Measurements from ENCODE around the gene EEF1AKMT2. TPM values are rescaled to one million over a fixed set of nuclear protein-coding genes. Genes with fewer than 3 reads are reported as not detected.

EEF1AKMT2 gene
- total and polyA plus RNA-seq, 2 of the 13 experiments (the other 11 are each of a cell fraction or from before 2014, with no cell fraction given): 11.3 to 19.3 TPM

GRCh38 chr10:124743191-124744101 lies 48.2 kb downstream of the EEF1AKMT2 start (continued):
- TF ChIP-seq MAZ (IDR thresholded peaks at IDR 0.05; ENCODE audit: borderline replicate concordance, low read depth, low read length) (no peak), MAZ (CRISPR knock-in tag; IDR thresholded peaks at IDR 0.05; ENCODE audit: low read depth) (no peak), NFKB2 (CRISPR knock-in tag; IDR thresholded peaks at IDR 0.05; ENCODE audit: borderline replicate concordance) (no peak), TAF15 (IDR thresholded peaks at IDR 0.05; ENCODE audit: low read depth, low read length, poor library complexity, severe bottlenecking) (no peak), HMGXB4 (CRISPR knock-in tag; IDR thresholded peaks at IDR 0.05; ENCODE audit: borderline replicate concordance in 1 of 2, low read depth in 1 of 2) (0 out of 4 replicates have a peak, but pooled peaks of 1 of the 2 experiments have one; percentile 37), RFXAP (CRISPR knock-in tag; IDR thresholded peaks at IDR 0.05; ENCODE audit: borderline replicate concordance) (no peak), ZNF674 (CRISPR knock-in tag; IDR thresholded peaks at IDR 0.05; ENCODE audit: low read depth) (no peak), RAD51 (IDR thresholded peaks at IDR 0.05; ENCODE audit: borderline replicate concordance) (no peak), ZFX (CRISPR knock-in tag; IDR thresholded peaks at IDR 0.05; ENCODE audit: low read depth) (peak; percentile 14; the same call in 1 of the 2 replicates), ZFP36L2 (CRISPR knock-in tag; IDR thresholded peaks at IDR 0.05) (no peak), NFATC3 (CRISPR knock-in tag; IDR thresholded peaks at IDR 0.05) (no peak), REL (CRISPR knock-in tag; conservative IDR thresholded peaks at IDR 0.05) (no peak), PRDM15 (CRISPR knock-in tag; IDR thresholded peaks at IDR 0.05) (no peak), ZNF549 (CRISPR knock-in tag; IDR thresholded peaks at IDR 0.05) (no peak), ZNF274 (CRISPR knock-in tag; IDR thresholded peaks at IDR 0.05) (no peak), RAD21 (CRISPR knock-in tag; IDR thresholded peaks at IDR 0.05) (no peak), BRCA1 (CRISPR knock-in tag; IDR thresholded peaks at IDR 0.05) (no peak), ESRRA (CRISPR knock-in tag; IDR thresholded peaks at IDR 0.05; ENCODE audit: low read depth) (no peak), TP53 (CRISPR knock-in tag; conservative IDR thresholded peaks at IDR 0.05) (no peak), TERF1 (CRISPR knock-in tag; IDR thresholded peaks at IDR 0.05) (no peak)
- TF ChIP-seq, protein P1, sequence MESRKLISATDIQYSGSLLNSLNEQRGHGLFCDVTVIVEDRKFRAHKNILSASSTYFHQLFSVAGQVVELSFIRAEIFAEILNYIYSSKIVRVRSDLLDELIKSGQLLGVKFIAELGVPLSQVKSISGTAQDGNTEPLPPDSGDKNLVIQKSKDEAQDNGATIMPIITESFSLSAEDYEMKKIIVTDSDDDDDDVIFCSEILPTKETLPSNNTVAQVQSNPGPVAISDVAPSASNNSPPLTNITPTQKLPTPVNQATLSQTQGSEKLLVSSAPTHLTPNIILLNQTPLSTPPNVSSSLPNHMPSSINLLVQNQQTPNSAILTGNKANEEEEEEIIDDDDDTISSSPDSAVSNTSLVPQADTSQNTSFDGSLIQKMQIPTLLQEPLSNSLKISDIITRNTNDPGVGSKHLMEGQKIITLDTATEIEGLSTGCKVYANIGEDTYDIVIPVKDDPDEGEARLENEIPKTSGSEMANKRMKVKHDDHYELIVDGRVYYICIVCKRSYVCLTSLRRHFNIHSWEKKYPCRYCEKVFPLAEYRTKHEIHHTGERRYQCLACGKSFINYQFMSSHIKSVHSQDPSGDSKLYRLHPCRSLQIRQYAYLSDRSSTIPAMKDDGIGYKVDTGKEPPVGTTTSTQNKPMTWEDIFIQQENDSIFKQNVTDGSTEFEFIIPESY (CRISPR knock-in tag; IDR thresholded peaks at IDR 0.05): no peak
